ENCODE data around the gene DCAF15. TPM values are rescaled to one million over a fixed set of nuclear protein-coding genes. Genes with fewer than 3 reads are reported as not detected.

Gene DCAF15
- 20.7 to 21.5 TPM (median 21.0 TPM) in 3 replicates for total RNA-seq
- long read RNA-seq, transcript DCAF15-201 (13 exons, 2,278 nt) = major isoform, 15 of 21 reads
- long read RNA-seq, partial matches to known transcripts = 0 of 21 reads
- long read RNA-seq, other reads (novel, unspliced or antisense) = 6 of 21 reads

- DNase-seq (ENCODE audit: low spot score) = peak; percentile 100
- no peaks in the 10 kb centered on the region for H3K9me3 Mint-ChIP-seq (ENCODE audit: low read depth)
- H3K27ac Mint-ChIP-seq (ENCODE audit: unreplicated experiment) = peak within 1 kb of the TSS; percentile 80
- H3K4me3 Mint-ChIP-seq (ENCODE audit: unreplicated experiment) = peak within 1 kb of the TSS; percentile 89
- no peak for TF ChIP-seq CTCF (IDR thresholded peaks at IDR 0.05)
- H3K36me3 Mint-ChIP-seq (ENCODE audit: low read depth) = peaks cover 5% of the 10 kb centered on the region
- peaks cover 12% of the 10 kb centered on the region for H3K4me1 Mint-ChIP-seq (ENCODE audit: low read depth)
- no peaks in the 10 kb centered on the region for H3K27me3 Mint-ChIP-seq (ENCODE audit: low read depth)
Measured at GRCh38 chr19:13952154-13952930, at the start of gene DCAF15. TSS of gene DCAF15 (plus strand) at chr19:13952509. CDS start at chr19:13952513, 4 bp downstream.

- H3K4me3 Mint-ChIP-seq (ENCODE audit: unreplicated experiment) = no peak overlapping the region
- no peak overlapping the region for H3K27ac Mint-ChIP-seq (ENCODE audit: unreplicated experiment)
- H3K4me1 Mint-ChIP-seq (ENCODE audit: low read depth) = peaks cover 13% of the 10 kb centered on the region
- DNase-seq (ENCODE audit: low spot score) = no peak
- no peaks in the 10 kb centered on the region for H3K36me3 Mint-ChIP-seq (ENCODE audit: low read depth)
- H3K27me3 Mint-ChIP-seq (ENCODE audit: low read depth) = no peaks in the 10 kb centered on the region
- peak; percentile 73 for TF ChIP-seq CTCF (IDR thresholded peaks at IDR 0.05)
- H3K9me3 Mint-ChIP-seq (ENCODE audit: low read depth) = no peaks in the 10 kb centered on the region
Measured at GRCh38 chr19:13902993-13903555, 49.2 kb upstream of the DCAF15 start.

- H3K4me1 Mint-ChIP-seq (ENCODE audit: low read depth) = peaks cover 13% of the 10 kb centered on the region
- peaks cover 2% of the 10 kb centered on the region for H3K36me3 Mint-ChIP-seq (ENCODE audit: low read depth)
- peak within 1 kb of the TSS; percentile 51 for H3K27ac Mint-ChIP-seq (ENCODE audit: unreplicated experiment)
- H3K9me3 Mint-ChIP-seq (ENCODE audit: low read depth) = no peaks in the 10 kb centered on the region
- peak; percentile 97 for DNase-seq (ENCODE audit: low spot score)
- H3K4me3 Mint-ChIP-seq (ENCODE audit: unreplicated experiment) = peak within 1 kb of the TSS; percentile 82
- H3K27me3 Mint-ChIP-seq (ENCODE audit: low read depth) = no peaks in the 10 kb centered on the region
- TF ChIP-seq CTCF (IDR thresholded peaks at IDR 0.05) = peak; percentile 31
Measured at GRCh38 chr19:13905634-13906520, 46.4 kb upstream of the DCAF15 start, which contains the start of the genes BRME1 and CC2D1A. TSS of gene BRME1 (minus strand) at chr19:13906117. CDS start at chr19:13904892, 1,225 bp downstream. TSS of gene CC2D1A (plus strand) at chr19:13906201. CDS start at chr19:13906442, 241 bp downstream.

GRCh38 chr19:13906521-13906904, 45.8 kb upstream of the DCAF15 start:
- Mint-ChIP-seq H3K4me1 (ENCODE audit: low read depth) (peaks cover 13% of the 10 kb centered on the region), H3K27me3 (ENCODE audit: low read depth) (no peaks in the 10 kb centered on the region), H3K36me3 (ENCODE audit: low read depth) (peaks cover 4% of the 10 kb centered on the region), H3K27ac (ENCODE audit: unreplicated experiment) (peak overlapping the region; percentile 51), H3K9me3 (ENCODE audit: low read depth) (no peaks in the 10 kb centered on the region), H3K4me3 (ENCODE audit: unreplicated experiment) (peak overlapping the region; percentile 82)
- no peak for TF ChIP-seq CTCF (IDR thresholded peaks at IDR 0.05)
- no peak for DNase-seq (ENCODE audit: low spot score)
